HEK293T (cell line): ENCODE data around the gene PSPN.

Experiments
- SP1 ChIP-seq: fragments of 450-650 bp; IDR thresholded peaks from 2 replicates; pipeline ENCODE4 v1.6.1; 2017
- SUZ12 ChIP-seq: fragments of 450-650 bp; IDR thresholded peaks from 2 replicates; pipeline ENCODE4 v1.6.1; 2016; ENCODE audit warnings: mild to moderate bottlenecking

- TF ChIP-seq SP1 (no peak), SUZ12 (no peak)
These were observed 7.5 kb upstream of the PSPN start for GRCh38 chr19:6383188-6383587.
